ENCODE results near the gene RIMBP2.

The RIMBP2 gene

DNA sequence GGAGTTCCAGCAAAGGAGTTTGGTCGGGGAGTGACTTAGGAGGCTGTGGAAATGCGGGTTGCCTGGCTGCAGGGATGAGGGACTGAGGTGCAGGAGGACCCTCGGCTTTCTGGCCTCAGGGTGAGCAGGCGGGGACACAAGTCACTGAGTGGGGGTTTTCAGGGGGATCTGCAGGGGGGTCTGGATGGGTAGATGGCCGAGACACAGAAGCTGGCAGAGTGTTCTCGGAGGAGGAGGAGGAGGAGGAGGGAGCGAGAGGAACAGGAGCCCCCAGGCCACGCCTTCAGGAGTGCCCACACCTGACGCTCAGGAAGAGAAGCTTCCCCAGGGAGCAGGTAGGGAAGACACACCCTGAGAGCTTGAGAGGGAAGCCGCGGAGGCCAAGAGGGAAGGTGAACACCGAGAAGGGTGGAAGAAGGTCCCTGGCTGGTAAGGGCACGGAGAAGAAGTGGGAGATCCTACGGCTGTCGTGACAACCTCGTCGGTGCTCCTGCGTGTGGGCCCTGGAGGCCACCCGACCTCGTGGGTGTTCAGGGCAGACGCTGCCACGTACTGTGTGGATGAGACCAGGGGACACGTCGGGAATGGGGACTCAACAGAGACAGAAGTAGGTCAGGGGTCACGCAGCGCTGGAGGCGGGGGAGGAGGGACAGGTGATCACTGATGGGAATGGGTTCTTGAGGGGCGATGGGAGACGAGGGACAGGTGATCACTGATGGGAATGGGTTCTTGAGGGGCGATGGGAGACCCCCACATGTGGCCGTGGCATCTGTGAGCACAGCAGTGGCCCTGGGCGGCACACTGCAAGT lies 269.0 kb downstream of the RIMBP2 start:
- H3K4me3 ChIP-seq (ENCODE audit: low read length): no peak overlapping the region

DNA sequence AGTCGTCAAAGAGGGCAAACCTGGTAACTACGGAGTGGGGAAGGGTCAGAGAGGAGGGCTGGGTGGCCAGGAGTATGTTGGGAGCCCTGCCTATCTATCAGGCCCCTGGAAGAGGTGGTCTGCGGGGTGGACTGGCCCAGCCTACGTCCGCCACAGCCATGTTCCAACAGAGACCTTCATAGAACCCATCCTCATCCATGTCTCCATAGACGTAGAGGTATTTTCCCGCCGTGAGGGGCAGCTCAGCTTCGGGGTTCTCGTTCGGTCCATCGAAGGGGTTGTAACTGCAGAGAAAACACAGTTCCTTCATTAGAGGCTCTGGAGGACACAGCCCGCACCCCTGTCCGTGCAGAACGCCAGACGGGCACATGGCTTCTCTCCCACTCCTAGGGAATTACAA lies 271.1 kb downstream of the RIMBP2 start:
- no peak for TF ChIP-seq CTCF (IDR thresholded peaks at IDR 0.05; ENCODE audit: insufficient read depth, low read depth, low read length, missing control alignments)
- DNase-seq (ENCODE audit: low read depth): no peak
- no peak overlapping the region for H3K4me3 ChIP-seq (ENCODE audit: low read length)

More for the DNA sequence above, 269.0 kb downstream of the RIMBP2 start:
- DNase-seq (ENCODE audit: low read depth): no peak
- TF ChIP-seq CTCF (IDR thresholded peaks at IDR 0.05; ENCODE audit: insufficient read depth, low read depth, low read length, missing control alignments): no peak

DNA sequence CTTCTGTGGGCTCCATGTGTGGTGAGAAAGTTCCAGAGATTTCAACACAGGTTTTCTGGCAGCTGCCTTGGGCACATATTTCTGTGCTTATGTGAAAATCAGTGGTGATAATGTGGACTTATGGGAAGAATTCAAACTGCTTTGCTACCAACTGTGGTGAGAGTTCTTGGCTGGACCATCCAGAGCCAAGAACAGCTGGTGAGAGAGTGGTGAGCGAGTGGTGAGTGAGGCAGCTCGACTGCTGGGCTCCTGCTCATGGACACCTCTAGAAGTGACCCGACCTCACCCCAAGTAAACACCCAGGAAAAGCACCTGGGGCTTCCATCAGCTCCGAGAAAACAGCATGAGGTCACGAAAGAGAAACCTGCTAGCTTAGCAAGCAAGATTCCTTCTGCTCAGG lies 272.0 kb downstream of the RIMBP2 start:
- DNase-seq (ENCODE audit: low read depth): no peak
- no peak for TF ChIP-seq CTCF (IDR thresholded peaks at IDR 0.05; ENCODE audit: insufficient read depth, low read depth, low read length, missing control alignments)
- no peak overlapping the region for H3K4me3 ChIP-seq (ENCODE audit: low read length)

- DNase-seq (ENCODE audit: low read depth): no peak
- H3K4me3 ChIP-seq (ENCODE audit: low read length): no peak overlapping the region
- no peak for TF ChIP-seq CTCF (IDR thresholded peaks at IDR 0.05; ENCODE audit: insufficient read depth, low read depth, low read length, missing control alignments)
Measured at GRCh38 chr12:130441771-130442760, 274.0 kb downstream of the RIMBP2 start.

DNA sequence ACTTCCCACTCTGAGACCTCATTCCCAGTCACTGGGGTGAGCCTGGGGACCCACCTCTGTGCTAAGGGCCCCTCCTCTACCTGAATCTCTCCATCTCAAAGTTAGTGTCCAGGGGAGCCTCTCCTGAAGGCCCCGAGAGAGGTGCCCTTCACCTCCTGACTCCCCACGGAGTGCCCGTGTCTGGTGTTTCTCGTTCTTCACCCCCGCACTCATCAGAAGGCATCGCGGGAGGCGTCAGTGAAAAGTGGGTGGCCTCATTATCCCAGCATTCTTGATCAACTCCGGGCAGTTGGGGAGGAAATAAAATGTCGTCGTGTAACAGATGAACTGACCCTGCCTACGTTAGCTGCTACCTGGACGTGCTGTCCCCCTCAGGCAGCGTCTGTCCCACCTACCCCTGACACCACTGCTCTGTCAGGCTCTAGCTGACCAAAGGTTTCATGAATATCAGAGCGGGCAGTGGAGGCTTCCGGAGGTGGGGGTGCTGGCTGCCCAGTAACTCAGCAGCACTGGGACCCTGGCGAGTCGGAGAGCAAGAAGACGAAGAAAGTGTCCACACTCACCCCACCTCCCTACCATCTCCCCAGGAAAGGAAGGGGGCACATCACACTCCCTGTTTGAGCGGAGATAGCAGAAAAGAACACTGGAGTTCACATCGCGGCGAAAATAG lies 275.6 kb downstream of the RIMBP2 start:
- TF ChIP-seq CTCF (IDR thresholded peaks at IDR 0.05; ENCODE audit: insufficient read depth, low read depth, low read length, missing control alignments): no peak
- no peak for DNase-seq (ENCODE audit: low read depth)
- H3K4me3 ChIP-seq (ENCODE audit: low read length): no peak overlapping the region

DNA sequence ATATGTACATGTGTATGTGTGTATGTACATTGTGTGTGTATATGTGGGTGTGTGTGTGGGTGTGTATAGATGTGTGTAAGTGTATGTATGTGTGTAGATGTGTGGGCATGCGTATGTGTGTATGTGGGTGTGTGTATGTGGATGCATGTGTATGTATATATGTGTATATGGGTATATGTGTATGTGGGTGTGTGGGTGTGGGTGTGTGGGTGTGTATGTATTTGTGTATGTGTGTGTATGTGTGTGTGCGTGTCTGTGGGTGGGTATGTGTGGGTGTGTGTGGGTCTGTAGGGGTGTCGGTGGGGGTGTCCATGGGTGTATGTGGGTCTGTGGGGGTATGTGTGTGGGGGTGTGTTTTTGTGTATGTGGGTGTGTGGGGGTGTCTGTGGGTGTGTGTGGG lies 276.8 kb downstream of the RIMBP2 start:
- no peak overlapping the region for H3K4me3 ChIP-seq (ENCODE audit: low read length)
- TF ChIP-seq CTCF (IDR thresholded peaks at IDR 0.05; ENCODE audit: insufficient read depth, low read depth, low read length, missing control alignments): no peak
- no peak for DNase-seq (ENCODE audit: low read depth)

Measured in epithelial cell of esophagus (primary cell).